ENCODE data around the gene PKIG. TPM values are rescaled to one million over a fixed set of nuclear protein-coding genes. Genes with fewer than 3 reads are reported as not detected.

PKIG gene
- total and polyA plus RNA-seq, 2 of the 8 experiments (the other 6 are each of a cell fraction or from before 2014, with no cell fraction given), result 26.7 to 34.3 TPM

GRCh38 chr20:44537993-44538392 is 44.4 kb upstream of the PKIG start:
- ChIA-PET POLR2A (ENCODE audit: partially characterized antibody) (no interaction called here), CTCF (ENCODE audit: partially characterized antibody) (interaction anchor here (0.5 to 1.8 kb wide), 3 partner anchors 11 to 238 kb away, joined by 3 to 5 read pairs (median 4); no protein-coding TSS in a partner anchor)
- Histone ChIP-seq H2AFZ (ENCODE audit: low read length) (no peak overlapping the region), H3K18ac (ENCODE audit: extremely low read depth, low read length) (no peak overlapping the region), H3K36me3 (ENCODE audit: control insufficient read depth in 2 of 4, insufficient read depth in 4 of 4, low read length in 3 of 4) (no peaks in the 10 kb centered on the region), H3K4me2 (ENCODE audit: insufficient read depth in 1 of 2, low read depth in 2 of 2, low read length in 2 of 2) (no peak overlapping the region), H2BK15ac (ENCODE audit: low read length) (no peak overlapping the region), H3K4me3 (ENCODE audit: extremely low read depth in 1 of 4, insufficient read depth in 2 of 4, low read depth in 3 of 4, low read length in 4 of 4) (no peak overlapping the region), H2BK120ac (replicated peaks; ENCODE audit: low read depth, low read length) (no peak overlapping the region), H3K9ac (replicated peaks in 1 of 4; ENCODE audit: extremely low read depth in 1 of 4, low read depth in 3 of 4, low read length in 3 of 4) (no peak overlapping the region), H4K91ac (replicated peaks; ENCODE audit: insufficient read length, low read length) (no peak overlapping the region), H4K20me1 (replicated peaks in 1 of 2; ENCODE audit: control insufficient read depth in 1 of 2, insufficient read depth in 2 of 2, low read length in 2 of 2) (peaks cover 0 to 1% of the 10 kb centered on the region in 2 experiments), H3K4me1 (replicated peaks in 1 of 4; ENCODE audit: control insufficient read depth in 3 of 4, insufficient read depth in 4 of 4, low read length in 3 of 4) (no peaks in the 10 kb centered on the region), H3K4ac (replicated peaks; ENCODE audit: insufficient read length, low read depth, low read length) (no peak overlapping the region), H3K56ac (replicated peaks; ENCODE audit: insufficient read length, low read depth, low read length) (no peak overlapping the region), H2BK12ac (ENCODE audit: low read depth, low read length) (no peak overlapping the region), H3K14ac (ENCODE audit: insufficient read length) (no peak overlapping the region), H4K5ac (ENCODE audit: insufficient read length, low read depth, low read length) (no peak overlapping the region), H3K27me3 (replicated peaks in 1 of 4; ENCODE audit: control insufficient read depth in 3 of 4, extremely low read depth in 1 of 4, insufficient read depth in 3 of 4, low read length in 3 of 4) (no peaks in the 10 kb centered on the region), H2BK5ac (ENCODE audit: low read depth, low read length) (no peak overlapping the region), H2BK20ac (ENCODE audit: low read length) (no peak overlapping the region), H3K23ac (ENCODE audit: insufficient read length) (no peak overlapping the region), H3K79me2 (ENCODE audit: control insufficient read depth in 1 of 2, insufficient read depth in 2 of 2, low read length in 2 of 2) (0 out of 4 replicates have a peak, but pooled peaks cover 0 to 3% of the 10 kb centered on the region in 2 experiments), H3K23me2 (ENCODE audit: low read depth, low read length) (no peaks in the 10 kb centered on the region), H3K9me3 (ENCODE audit: insufficient read depth in 2 of 2, low read depth in 1 of 2, low read length in 1 of 2) (no peaks in the 10 kb centered on the region), H3K27ac (ENCODE audit: low read depth, low read length) (no peak overlapping the region), H4K8ac (ENCODE audit: extremely low read depth, insufficient read depth, low read length) (no peak overlapping the region), H2AK5ac (ENCODE audit: low read depth, low read length) (no peak overlapping the region), H3K79me1 (ENCODE audit: low read depth, low read length) (no peaks in the 10 kb centered on the region)
- TF ChIP-seq USF2 (IDR thresholded peaks at IDR 0.05; ENCODE audit: low read length) (no peak), BRCA1 (IDR thresholded peaks at IDR 0.05; ENCODE audit: low read depth, low read length) (no peak)
- 80% methylated on average over 1 of the region's 1 CpG; no CpG with 5 or more reads in 1 of the 2 experiments for WGBS, 2 experiments (ENCODE audit: extremely low coverage in 1 of 2, insufficient coverage in 1 of 2, insufficient read length in 1 of 2, insufficient replicate concordance in 2 of 2, low coverage in 1 of 2, low lambda C conversion rate in 2 of 2, missing lambda C conversion rate in 1 of 2)
- FAIRE-seq, result no peak
- DNase-seq (ENCODE audit: low read depth in 1 of 2, low spot score in 2 of 2), result no peak
